ENCODE results near the gene GNMT.
"Not testable (repeated sequence)": the region's sequence is repeated elsewhere in the genome, so short reads cannot be mapped to it uniquely, and the experiment has no call there.

GNMT gene

DNA sequence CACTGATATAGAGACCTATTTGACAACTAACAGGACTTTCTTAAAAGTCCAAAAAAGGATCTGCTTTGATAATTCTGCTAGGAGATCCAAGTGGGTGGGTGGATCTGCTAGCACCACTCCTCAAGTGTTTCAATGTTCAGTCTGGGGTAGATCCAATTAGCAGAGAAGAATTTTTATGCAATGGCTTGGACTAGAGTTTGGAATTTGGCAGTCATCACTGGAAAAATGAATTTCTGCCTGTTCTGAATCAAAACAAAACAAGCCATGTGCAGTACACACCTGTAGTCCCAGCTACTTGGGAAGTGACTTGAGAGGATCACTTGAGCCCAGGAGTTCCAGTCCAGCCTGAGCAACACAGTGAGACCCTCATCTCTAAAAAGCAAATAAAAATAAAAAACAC is 12.6 kb upstream of the GNMT start:
- Histone ChIP-seq H3K27me3 (ENCODE audit: insufficient read depth, low read length) (no peaks in the 10 kb centered on the region), H3K9me3 (ENCODE audit: insufficient read depth, low read depth, low read length) (no peaks in the 10 kb centered on the region), H3K4me3 (ENCODE audit: low read length) (no peak overlapping the region), H3K36me3 (ENCODE audit: insufficient read depth, low read length) (peaks cover 8% of the 10 kb centered on the region; the same call in 1 of the 2 replicates), H3K4me1 (ENCODE audit: insufficient read depth, low read length) (no peaks in the 10 kb centered on the region; the same call in 1 of the 2 replicates), H3K27ac (ENCODE audit: low read depth, low read length) (no peak overlapping the region), H3K9ac (ENCODE audit: low read depth, low read length) (no peak overlapping the region)

DNA sequence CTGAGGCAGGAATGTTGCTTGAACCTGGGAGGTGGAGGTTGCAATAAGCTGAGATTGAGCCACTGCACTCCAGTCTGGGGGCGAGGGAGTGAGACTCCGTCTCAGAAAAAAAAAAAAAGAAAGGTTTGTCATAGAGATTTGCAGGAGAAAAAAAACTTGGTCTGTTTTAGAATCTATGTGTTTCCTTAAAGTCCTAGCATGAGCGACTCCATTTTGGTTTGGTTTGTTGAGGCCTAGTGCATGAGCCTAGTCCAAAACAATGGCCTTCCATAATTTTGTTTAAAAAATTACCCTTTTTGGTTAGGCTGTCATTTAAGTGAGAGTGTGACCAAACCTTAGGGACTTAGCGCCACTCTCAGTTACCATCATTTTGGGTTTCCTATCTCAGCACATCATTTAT is 8.2 kb upstream of the GNMT start:
- Histone ChIP-seq H3K9ac (ENCODE audit: low read depth, low read length) (no peak overlapping the region), H3K36me3 (ENCODE audit: insufficient read depth, low read length) (no peaks in the 10 kb centered on the region), H3K4me1 (ENCODE audit: insufficient read depth, low read length) (no peaks in the 10 kb centered on the region; the same call in 1 of the 2 replicates), H3K27ac (ENCODE audit: low read depth, low read length) (no peak overlapping the region), H3K4me3 (ENCODE audit: low read length) (no peak overlapping the region), H3K27me3 (ENCODE audit: insufficient read depth, low read length) (no peaks in the 10 kb centered on the region), H3K9me3 (ENCODE audit: insufficient read depth, low read depth, low read length) (no peaks in the 10 kb centered on the region)
- WGBS = 93% methylated on average over 4 of the region's 4 CpGs

DNA sequence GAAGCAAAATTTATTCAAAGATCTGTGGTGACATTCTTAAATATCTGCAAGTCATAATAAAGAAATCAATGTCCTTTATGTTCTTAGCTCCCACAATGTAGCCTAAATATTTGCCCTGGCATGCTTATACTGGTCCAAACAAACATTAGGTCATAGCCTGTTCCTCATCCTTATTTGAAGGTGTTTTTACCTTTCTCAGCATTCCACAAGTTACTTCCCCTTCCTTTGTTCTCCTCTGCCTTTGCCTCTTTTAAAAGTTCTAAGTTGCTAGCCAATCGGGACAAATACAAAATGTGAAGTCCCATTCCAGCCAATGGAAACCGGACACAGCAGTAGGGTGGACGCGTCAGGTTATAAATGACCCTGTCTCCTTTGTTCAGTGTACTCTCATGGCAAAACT is 6.1 kb upstream of the GNMT start:
- not testable (repeated sequence) for H3K9ac ChIP-seq (ENCODE audit: low read depth, low read length); H3K4me3 ChIP-seq (ENCODE audit: low read length); H3K4me1 ChIP-seq (ENCODE audit: insufficient read depth, low read length); H3K27ac ChIP-seq (ENCODE audit: low read depth, low read length); H3K36me3 ChIP-seq (ENCODE audit: insufficient read depth, low read length); H3K9me3 ChIP-seq (ENCODE audit: insufficient read depth, low read depth, low read length); H3K27me3 ChIP-seq (ENCODE audit: insufficient read depth, low read length)
- WGBS = 94% methylated on average over 4 of the region's 4 CpGs

DNA sequence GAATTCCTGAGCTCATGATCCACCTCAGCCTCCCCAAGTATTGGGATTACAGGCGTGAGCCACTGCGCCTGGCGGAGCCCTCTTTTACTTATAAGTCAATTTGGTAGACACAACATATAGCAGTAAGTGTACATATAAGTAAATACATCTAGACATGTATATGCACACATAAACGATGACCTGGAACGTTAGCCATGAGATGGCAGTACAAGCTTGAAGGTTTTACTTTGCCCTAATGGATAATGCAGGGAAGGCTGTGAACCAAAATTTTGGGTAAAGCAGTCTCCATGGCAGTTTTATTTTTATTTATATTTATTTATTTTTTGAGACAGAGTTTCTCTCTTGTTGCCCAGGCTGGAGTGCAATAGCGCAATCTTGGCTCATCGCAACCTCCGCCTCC is 2.4 kb upstream of the GNMT start:
- H3K4me1 ChIP-seq (ENCODE audit: insufficient read depth, low read length) = no peaks in the 10 kb centered on the region
- WGBS = 85% methylated on average over 6 of the region's 8 CpGs
- no peak overlapping the region for H3K27ac ChIP-seq (ENCODE audit: low read depth, low read length)
- no peak overlapping the region for H3K9ac ChIP-seq (ENCODE audit: low read depth, low read length)
- H3K4me3 ChIP-seq (ENCODE audit: low read length) = no peak overlapping the region
- no peaks in the 10 kb centered on the region for H3K36me3 ChIP-seq (ENCODE audit: insufficient read depth, low read length)
- no peaks in the 10 kb centered on the region for H3K9me3 ChIP-seq (ENCODE audit: insufficient read depth, low read depth, low read length)
- H3K27me3 ChIP-seq (ENCODE audit: insufficient read depth, low read length) = peaks cover 30% of the 10 kb centered on the region

DNA sequence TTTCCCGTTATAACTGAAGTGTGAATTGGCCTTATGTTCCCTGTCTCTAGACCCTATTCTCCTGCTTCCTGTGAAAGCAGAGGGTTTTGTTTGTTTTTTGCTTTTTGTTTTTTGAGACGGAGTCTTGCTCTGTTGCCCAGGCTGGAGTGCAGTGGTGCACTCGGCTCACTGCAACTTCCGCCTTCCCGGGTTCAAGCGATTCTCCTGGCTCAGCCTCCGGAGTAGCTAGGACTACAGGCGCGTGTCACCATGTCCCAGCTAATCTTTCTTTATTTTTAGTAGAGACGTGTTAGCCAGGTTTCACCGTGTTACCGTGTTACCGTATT is 674 bp upstream of the GNMT start:
- Histone ChIP-seq H3K27me3 (ENCODE audit: insufficient read depth, low read length) (peaks cover 30% of the 10 kb centered on the region), H3K4me3 (ENCODE audit: low read length) (peak overlapping the region; percentile 56), H3K27ac (ENCODE audit: low read depth, low read length) (no peak overlapping the region), H3K9ac (ENCODE audit: low read depth, low read length) (peak overlapping the region; percentile 40; the same call in 1 of the 2 replicates), H3K36me3 (ENCODE audit: insufficient read depth, low read length) (no peaks in the 10 kb centered on the region), H3K4me1 (ENCODE audit: insufficient read depth, low read length) (no peaks in the 10 kb centered on the region; the same call in 1 of the 2 replicates), H3K9me3 (ENCODE audit: insufficient read depth, low read depth, low read length) (no peaks in the 10 kb centered on the region)
- WGBS = 40% methylated on average over 13 of the region's 13 CpGs

DNA sequence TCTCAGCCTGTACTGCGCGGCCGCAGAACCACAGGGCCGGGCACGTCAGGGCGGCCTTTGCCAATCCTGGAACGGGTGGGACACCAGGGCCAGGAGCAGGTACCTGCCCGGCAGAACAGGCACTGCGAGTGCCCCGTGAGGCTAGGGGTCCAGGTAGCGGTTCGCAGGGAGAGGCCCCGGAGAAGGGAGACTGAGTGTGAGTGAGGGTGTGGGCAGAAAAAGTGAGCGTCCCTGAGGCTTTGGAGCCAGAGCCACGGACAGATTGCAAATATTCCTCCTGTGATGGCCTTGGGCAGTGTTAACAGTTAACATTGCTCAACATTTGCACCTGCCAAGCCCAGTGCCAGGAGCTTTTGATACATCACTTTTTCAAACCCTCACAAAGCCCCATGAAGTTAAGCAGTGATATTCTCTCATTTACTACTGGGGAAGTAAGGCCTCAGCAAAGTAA is 491 bp downstream of the GNMT start:
- no peak overlapping the region; the same call in 1 of the 2 replicates for H3K9ac ChIP-seq (ENCODE audit: low read depth, low read length)
- H3K27ac ChIP-seq (ENCODE audit: low read depth, low read length) = no peak overlapping the region
- no peaks in the 10 kb centered on the region; the same call in 1 of the 2 replicates for H3K4me1 ChIP-seq (ENCODE audit: insufficient read depth, low read length)
- H3K4me3 ChIP-seq (ENCODE audit: low read length) = peak overlapping the region; percentile 56
- WGBS = 31% methylated on average over 15 of the region's 15 CpGs
- H3K9me3 ChIP-seq (ENCODE audit: insufficient read depth, low read depth, low read length) = no peaks in the 10 kb centered on the region
- no peaks in the 10 kb centered on the region for H3K36me3 ChIP-seq (ENCODE audit: insufficient read depth, low read length)
- peaks cover 30% of the 10 kb centered on the region for H3K27me3 ChIP-seq (ENCODE audit: insufficient read depth, low read length)

DNA sequence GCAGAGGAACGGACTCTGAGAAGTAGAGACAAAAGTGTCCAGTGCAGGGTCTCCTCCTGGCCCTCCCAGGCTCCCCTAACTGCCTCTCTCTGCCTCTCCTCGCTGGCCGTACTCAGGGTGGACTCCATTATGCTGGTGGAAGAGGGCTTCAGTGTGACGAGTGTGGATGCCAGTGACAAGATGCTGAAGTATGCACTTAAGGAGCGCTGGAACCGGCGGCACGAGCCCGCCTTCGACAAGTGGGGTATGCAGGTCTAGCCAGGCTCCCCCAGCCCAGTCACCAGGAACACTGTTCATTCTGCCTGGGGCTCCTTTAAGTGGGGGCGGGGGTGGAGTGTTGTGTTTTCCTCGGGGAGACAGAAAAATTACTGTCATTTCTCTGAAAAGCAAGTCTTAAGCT is 1.5 kb downstream of the GNMT start:
- Histone ChIP-seq H3K27me3 (ENCODE audit: insufficient read depth, low read length) (peaks cover 30% of the 10 kb centered on the region), H3K9me3 (ENCODE audit: insufficient read depth, low read depth, low read length) (no peaks in the 10 kb centered on the region), H3K36me3 (ENCODE audit: insufficient read depth, low read length) (no peaks in the 10 kb centered on the region), H3K9ac (ENCODE audit: low read depth, low read length) (no peak overlapping the region), H3K27ac (ENCODE audit: low read depth, low read length) (no peak overlapping the region), H3K4me3 (ENCODE audit: low read length) (no peak overlapping the region), H3K4me1 (ENCODE audit: insufficient read depth, low read length) (no peaks in the 10 kb centered on the region; the same call in 1 of the 2 replicates)
- WGBS = 89% methylated on average over 12 of the region's 12 CpGs

DNA sequence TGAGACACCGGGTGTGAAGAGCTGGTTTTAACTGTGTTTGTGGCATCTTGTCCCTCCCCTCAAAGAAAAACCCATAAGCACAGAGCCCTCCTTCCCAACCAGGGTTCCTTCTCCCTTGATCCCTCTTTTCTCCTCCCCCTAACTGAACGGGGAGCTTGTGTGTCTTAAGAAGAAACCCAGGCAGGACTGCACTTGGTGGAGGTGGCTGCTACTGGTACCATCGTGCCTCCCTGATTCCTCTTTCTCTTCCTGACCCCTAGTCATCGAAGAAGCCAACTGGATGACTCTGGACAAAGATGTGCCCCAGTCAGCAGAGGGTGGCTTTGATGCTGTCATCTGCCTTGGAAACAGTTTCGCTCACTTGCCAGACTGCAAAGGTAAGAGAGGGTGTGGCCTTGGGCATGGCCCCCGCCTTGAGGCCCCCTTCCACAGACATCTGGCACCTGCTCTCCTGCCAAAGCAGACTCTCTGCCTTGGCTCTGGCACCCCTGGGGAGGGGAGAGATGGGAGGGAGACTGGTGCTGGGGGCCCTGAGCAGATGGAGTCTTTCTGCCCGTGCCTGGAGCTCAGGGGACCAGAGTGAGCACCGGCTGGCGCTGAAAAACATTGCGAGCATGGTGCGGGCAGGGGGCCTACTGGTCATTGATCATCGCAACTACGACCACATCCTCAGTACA is 2.1 kb downstream of the GNMT start:
- Histone ChIP-seq H3K36me3 (ENCODE audit: insufficient read depth, low read length) (no peaks in the 10 kb centered on the region), H3K4me3 (ENCODE audit: low read length) (no peak overlapping the region), H3K9me3 (ENCODE audit: insufficient read depth, low read depth, low read length) (no peaks in the 10 kb centered on the region), H3K27ac (ENCODE audit: low read depth, low read length) (no peak overlapping the region), H3K4me1 (ENCODE audit: insufficient read depth, low read length) (no peaks in the 10 kb centered on the region; the same call in 1 of the 2 replicates), H3K9ac (ENCODE audit: low read depth, low read length) (no peak overlapping the region), H3K27me3 (ENCODE audit: insufficient read depth, low read length) (peaks cover 30% of the 10 kb centered on the region)
- 91% methylated on average over 12 of the region's 13 CpGs for WGBS

DNA sequence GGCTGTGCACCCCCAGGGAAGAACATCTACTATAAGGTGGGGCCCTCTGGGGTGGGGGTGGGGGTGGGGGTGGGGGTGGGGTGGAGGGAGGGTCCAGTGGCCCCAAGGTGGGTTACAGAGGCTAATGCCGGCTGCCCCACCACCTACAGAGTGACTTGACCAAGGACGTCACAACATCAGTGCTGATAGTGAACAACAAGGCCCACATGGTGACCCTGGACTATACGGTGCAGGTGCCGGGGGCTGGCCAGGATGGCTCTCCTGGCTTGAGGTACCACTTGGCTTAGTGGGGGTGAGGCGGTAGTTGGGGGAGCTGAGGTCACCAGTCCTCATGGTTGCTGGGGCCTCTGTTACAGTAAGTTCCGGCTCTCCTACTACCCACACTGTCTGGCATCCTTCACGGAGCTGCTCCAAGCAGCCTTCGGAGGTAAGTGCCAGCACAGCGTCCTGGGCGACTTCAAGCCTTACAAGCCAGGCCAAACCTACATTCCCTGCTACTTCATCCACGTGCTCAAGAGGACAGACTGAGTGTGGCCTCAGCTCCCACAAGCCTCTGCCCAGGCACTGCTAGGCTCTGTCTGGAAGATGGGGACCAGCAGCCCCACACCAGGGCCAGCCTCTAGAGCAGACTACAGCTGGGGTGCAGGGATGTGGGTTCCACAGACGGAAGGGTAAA is 2.8 kb downstream of the GNMT start:
- Histone ChIP-seq H3K27me3 (ENCODE audit: insufficient read depth, low read length) (peaks cover 30% of the 10 kb centered on the region), H3K9me3 (ENCODE audit: insufficient read depth, low read depth, low read length) (no peaks in the 10 kb centered on the region), H3K9ac (ENCODE audit: low read depth, low read length) (no peak overlapping the region), H3K4me3 (ENCODE audit: low read length) (no peak overlapping the region), H3K36me3 (ENCODE audit: insufficient read depth, low read length) (no peaks in the 10 kb centered on the region), H3K27ac (ENCODE audit: low read depth, low read length) (no peak overlapping the region), H3K4me1 (ENCODE audit: insufficient read depth, low read length) (no peaks in the 10 kb centered on the region; the same call in 1 of the 2 replicates)
- WGBS = 83% methylated on average over 12 of the region's 12 CpGs

DNA sequence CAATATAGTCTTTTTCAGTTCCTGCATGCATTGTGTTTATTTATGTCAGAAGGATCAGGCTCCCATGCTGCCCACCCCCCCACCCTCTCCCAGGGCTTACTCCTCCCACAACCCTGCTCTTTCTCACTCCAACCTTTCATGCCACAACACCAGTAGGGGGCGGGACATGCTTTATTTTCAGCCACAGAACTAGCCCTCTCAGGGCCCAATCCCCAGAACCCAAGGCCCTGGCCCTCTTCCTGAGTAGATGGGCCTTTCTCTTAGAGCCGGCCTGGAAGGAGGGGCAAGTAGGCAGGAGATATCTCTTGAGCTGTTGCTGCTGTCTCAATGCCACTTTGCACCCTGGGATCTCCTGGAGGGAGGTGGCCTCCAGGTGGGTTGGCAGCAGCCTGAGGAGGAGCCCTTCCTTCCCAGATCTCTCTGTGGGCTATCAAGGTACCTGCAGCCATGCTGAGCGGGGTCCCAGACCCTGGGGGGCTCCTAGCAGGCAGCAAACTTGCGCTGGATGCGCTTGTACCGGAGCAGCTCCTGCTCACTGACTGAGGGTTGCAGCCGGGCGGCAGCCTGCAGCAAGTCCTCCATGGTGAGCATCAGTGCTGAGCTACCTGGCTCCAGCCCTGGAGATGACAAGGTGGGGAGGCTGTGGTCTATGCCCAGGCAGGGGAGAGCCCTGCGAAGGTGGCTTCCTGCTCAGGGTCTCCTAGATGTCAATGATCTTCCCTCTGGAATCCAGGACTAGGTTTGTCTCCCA is 3.5 kb downstream of the GNMT start:
- no peaks in the 10 kb centered on the region; the same call in 1 of the 2 replicates for H3K4me1 ChIP-seq (ENCODE audit: insufficient read depth, low read length)
- H3K4me3 ChIP-seq (ENCODE audit: low read length) = no peak overlapping the region
- H3K36me3 ChIP-seq (ENCODE audit: insufficient read depth, low read length) = no peaks in the 10 kb centered on the region
- no peaks in the 10 kb centered on the region for H3K9me3 ChIP-seq (ENCODE audit: insufficient read depth, low read depth, low read length)
- no peak overlapping the region for H3K9ac ChIP-seq (ENCODE audit: low read depth, low read length)
- H3K27ac ChIP-seq (ENCODE audit: low read depth, low read length) = no peak overlapping the region
- H3K27me3 ChIP-seq (ENCODE audit: insufficient read depth, low read length) = peaks cover 26% of the 10 kb centered on the region
- 75% methylated on average over 9 of the region's 9 CpGs for WGBS

DNA sequence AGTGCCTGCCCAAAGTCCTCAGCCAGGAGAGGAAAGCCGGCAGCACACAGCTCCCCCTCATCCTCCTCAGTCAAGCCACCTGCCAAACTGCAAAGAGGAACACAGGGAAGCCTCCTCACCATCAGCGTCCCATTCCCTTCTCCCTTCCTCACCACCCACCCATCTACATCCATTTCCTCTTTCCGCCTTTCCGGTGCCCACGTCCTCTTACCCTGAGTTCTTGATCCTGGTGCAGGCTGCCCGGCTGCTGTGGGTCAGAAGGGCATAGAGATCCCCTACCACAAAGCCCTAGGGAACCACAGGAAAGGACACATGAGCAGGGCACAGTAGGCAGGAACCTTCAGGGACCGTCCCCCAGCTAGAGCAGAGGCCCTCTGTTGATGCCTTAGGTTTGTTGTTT is 6.0 kb downstream of the GNMT start:
- H3K27ac ChIP-seq (ENCODE audit: low read depth, low read length) = no peak overlapping the region
- H3K4me3 ChIP-seq (ENCODE audit: low read length) = no peak overlapping the region
- H3K36me3 ChIP-seq (ENCODE audit: insufficient read depth, low read length) = no peaks in the 10 kb centered on the region
- peaks cover 3% of the 10 kb centered on the region; the same call in 1 of the 2 replicates for H3K27me3 ChIP-seq (ENCODE audit: insufficient read depth, low read length)
- H3K9ac ChIP-seq (ENCODE audit: low read depth, low read length) = no peak overlapping the region
- no peaks in the 10 kb centered on the region; the same call in 1 of the 2 replicates for H3K4me1 ChIP-seq (ENCODE audit: insufficient read depth, low read length)
- H3K9me3 ChIP-seq (ENCODE audit: insufficient read depth, low read depth, low read length) = no peaks in the 10 kb centered on the region
- 91% methylated on average over 7 of the region's 7 CpGs for WGBS
